Stimulated activated naive CD8-positive, alpha-beta T cell treated with anti-CD3 and anti-CD28 coated beads, Interleukin-15, Interleukin-2, amounts not matched to agents 100 U/mL and 50 U/mL, for 24 hours (primary cell): ENCODE results near the gene PEX3.
A peak's percentile ranks its signal among the peaks of the same experiment; 100 is the strongest.
"Not testable (repeated sequence)": the region's sequence is repeated elsewhere in the genome, so short reads cannot be mapped to it uniquely, and the experiment has no call there.

Experiments
- ATAC-seq: fragments of 150-1000 bp; cut with Tn5 transposase; one replicate; pipeline ENCODE4 v1.10.0; 2021
- DNase-seq: peaks from one replicate; pipeline ENCODE4 v3.0.0; 2021

Gene PEX3

DNA sequence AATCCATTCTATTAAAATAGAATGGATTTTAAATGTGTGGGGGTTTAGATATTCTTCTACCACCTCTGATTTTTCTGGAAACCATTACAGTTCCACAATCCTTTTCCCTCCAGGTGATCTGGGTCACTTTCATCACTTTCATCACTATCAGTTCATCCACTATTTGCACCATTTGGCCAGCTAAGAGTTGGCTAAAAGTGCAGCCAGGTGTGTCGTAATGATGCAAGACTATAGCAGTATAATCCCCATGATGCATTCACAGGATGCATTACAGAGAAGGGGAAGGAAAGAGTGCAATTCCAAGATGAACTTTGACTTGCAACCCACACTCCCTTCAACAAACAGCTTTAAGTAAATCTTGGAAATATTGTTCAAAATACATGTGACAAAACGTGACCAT is 56.0 kb downstream of the PEX3 start:
- ATAC-seq (no peak), DNase-seq (no peak)

DNA sequence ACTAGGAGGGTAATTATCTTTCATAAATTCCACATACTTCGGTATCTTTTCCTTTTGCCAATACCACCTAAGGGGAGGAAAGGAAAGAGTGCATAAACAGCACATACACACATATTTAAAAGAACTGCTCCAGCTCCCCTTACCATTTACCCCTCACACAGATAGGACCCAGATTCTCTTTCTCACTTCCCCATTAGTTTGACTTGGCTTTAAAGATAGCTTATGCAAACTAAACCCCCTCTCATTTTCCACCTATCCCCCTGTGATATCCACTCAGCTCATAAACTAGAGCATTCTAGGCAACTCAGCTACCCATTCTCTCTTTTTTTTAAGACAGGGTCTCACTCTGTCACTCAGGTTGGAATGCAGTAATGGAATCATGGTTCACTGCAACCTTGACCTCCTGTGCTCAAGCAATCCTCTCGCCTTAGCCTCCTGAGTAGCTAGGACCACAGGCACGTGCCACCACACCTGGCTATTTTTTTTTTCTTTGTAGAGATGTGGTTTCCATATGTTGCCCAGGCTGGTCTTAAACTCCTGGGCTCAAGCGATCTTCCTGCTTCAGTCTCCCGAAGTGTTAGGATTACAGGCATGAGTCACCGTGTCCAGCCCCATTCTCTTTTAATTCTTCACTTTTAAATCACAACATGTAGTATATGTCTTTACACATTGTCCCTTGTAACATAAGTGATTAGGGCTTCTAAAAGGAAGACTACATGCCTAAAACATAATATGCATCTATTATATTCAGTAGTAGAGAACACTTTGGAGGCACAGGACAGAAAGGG is 56.9 kb downstream of the PEX3 start:
- no peak for DNase-seq
- no peak for ATAC-seq

DNA sequence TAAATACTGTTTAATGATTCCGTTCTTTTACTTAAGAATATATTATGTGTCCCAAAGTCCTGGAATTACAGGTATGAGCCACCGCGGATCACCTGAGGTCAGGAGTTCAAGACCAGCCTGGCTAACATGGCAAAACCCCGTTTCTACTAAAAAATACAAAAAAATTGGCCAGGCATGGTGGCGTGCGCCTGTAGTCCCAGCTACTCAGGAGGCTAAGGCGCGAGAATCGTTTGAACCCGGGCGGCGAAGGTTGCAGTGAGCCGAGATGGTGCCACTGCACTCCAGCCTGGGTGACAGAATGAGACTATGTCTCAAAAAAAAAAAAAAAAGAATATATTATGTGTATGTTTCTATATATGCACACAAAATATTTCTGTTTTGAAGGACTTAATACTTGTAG is 59.7 kb downstream of the PEX3 start:
- not testable (repeated sequence) for ATAC-seq, DNase-seq

DNA sequence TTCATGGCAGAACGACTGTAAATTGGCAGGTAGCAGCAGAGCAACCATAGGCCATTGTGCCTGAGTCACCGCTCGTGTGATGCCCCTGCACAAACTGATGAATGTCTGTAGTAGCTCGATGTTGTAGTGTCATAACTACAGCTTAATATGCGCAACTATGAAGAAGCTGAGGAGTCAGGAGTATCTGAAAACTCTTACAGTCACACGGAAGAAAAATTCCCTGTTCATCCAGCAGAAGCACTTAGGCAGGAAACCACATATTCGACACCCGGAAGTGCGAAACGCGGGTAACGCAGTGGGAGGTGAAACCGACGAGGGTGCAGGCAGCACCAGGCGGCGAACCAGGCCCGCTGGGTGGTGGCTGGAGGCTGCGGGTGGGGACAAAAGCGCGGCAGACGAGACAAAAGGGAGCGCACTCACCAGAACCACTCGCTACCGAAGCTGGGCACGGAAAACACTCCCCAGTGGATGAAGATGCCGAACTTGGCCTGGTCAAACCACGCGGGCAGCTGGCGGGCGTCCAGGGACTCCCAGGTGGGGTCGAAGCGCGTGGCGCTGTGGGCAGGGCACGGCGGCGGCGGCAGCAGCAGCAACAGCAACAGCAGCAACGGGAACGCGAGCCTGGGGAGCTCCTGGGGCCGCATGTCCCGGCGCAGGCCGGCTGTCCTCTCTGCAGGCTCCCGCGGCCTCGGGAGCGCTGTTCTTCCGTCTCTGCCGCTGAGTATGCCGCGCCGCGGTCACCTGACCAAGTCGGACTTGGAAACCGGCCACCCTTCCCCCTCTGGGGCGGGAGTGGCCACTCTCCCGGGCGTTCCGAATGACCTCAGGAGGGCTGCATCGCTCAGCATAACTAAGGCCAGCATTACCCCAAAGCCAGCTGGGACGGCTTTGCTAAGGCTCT is 60.6 kb downstream of the PEX3 start, which contains the start of gene FUCA2:
Gene FUCA2, minus strand, starts transcription at position 730 of the 901 bp plus-strand sequence. Its CDS starts 86 bp downstream, at position 644.
- DNase-seq = peak; percentile 72
- ATAC-seq = peak; percentile 83

DNA sequence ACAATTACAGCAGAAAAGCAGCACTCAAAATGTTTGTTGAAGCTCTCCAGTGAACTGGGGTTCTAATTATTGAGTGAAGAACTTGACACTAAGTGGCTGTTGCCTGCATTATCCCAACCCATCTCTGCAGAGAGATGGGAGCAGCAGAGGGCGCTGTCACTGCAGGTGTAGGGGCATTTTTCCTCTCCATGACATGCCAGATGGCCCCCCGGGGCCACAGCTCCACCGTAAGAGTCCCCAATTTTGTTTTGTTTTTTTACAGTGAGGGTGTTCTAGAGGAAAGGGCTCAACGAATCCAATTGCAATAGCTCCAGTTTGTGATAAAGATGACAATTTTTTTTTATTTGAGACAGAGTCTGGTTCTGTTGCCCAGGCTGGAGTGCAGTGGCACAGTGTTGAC is 62.8 kb downstream of the PEX3 start:
- ATAC-seq (no peak), DNase-seq (peak; percentile 54)

DNA sequence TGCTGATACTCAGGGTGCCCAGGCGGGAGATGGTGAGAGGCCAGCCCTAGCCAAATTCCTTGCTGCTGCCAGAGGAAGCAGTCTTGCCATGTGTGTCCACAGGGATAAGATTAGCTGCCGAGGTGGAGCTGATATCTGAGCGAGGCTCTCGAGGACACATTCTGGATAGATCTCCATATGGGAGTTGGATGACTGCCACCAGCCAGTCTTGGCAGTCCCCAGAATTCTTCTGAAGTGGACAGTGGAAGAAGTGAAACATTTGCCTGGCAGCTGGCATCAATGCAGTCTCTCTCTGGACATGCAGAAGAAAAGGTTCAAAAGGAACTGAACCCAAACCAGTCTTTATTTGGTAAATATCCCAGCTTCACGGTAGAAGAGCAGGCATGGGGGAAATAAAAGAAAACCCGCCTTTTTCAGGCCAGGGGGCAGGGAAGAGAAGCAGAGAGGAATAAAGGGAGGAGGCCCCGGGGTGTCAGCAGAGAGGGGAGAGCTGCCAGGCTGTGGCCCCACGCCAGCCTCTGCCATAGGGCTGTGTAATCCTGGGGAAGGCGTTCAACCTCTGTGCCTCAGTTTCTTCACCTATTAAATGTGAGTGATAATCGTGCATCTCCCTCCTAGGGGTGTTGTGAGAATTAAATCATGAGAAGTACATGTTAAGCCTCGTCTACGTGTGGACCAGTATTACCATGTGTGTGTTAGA is 64.6 kb downstream of the PEX3 start:
- DNase-seq (no peak), ATAC-seq (no peak)

DNA sequence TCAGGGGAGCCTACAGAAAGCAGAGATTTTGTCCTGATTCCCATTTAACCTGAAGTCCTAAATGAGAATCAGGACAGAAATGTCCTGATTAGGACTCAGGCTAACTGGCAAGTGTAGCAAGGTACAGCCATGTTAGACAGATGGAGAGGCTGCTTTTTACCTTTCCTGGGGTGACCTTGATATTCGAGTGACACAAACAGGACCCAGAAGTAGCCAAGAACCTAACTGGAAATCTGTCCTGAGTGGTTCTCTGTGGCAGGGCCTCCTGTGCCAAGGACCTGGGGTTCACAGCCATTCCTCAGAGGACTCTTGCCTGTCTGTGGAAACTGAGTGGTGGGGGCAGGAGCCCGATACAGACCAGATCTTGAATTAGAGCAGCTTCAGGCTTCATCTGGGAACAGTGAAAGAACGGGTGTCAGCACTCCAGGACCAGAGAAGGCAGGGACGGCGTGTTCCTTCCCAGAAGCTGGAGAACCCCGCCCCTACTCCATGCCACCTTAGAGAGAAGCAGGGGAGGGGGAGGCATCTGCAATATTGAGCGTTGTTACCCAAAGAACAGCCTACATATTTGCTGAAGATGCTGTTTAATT is 65.3 kb downstream of the PEX3 start:
- no peak for DNase-seq

DNA sequence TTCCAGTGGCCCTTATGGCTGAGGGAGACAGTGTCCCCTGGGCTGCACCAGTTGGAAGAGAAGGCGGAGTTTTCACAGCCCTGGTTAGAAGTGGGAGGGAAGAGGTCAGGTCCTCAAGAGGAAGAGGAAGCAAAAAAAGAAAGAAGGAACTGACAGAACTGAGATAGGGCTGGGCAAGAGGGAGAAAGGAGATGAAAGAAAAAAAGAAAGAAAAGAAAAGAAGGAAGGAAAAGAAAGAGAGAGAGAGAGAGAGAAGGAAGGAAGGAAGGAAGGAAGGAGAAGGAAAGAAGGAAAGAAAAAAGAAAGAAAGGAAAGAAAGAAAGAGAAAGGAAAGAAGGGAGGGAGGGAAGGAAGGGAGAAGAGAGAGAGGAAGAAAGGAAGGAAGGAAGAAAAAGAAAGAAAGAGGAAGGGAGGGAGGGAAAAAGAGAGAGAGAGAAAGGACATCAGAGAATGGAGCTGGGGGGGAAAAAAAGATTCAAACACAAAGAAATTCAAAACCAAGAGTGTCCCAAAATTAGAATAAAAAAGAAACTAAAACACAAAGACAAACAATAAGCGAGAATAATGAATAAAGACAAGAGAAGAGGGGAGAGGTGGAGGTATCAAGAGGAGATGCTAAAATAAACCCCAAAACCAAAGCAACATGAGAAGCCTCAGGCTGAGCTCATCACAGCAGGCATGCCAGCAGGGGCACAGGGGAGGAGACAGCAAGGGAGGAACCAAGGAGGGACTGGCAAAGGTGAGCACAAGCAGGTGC is 66.3 kb downstream of the PEX3 start:
- DNase-seq = no peak
- no peak for ATAC-seq

More for the DNA sequence above, 65.3 kb downstream of the PEX3 start:
- ATAC-seq = no peak

DNA sequence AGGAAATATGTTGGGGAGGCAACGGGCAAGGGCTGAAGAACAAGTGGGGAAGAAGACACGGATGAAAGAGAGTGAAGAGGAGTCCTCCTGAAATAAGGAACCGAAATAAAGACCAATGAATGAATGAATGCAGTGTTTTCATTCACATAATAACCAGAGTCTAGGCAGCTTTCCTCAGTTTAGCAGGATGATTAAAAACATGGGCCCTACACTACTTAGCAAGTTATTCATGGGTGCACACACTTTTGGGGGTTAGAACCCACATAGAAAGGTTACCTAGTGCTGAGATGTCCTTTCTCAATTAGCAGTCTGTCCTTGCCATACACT is 66.8 kb downstream of the PEX3 start:
- DNase-seq (no peak), ATAC-seq (no peak)

DNA sequence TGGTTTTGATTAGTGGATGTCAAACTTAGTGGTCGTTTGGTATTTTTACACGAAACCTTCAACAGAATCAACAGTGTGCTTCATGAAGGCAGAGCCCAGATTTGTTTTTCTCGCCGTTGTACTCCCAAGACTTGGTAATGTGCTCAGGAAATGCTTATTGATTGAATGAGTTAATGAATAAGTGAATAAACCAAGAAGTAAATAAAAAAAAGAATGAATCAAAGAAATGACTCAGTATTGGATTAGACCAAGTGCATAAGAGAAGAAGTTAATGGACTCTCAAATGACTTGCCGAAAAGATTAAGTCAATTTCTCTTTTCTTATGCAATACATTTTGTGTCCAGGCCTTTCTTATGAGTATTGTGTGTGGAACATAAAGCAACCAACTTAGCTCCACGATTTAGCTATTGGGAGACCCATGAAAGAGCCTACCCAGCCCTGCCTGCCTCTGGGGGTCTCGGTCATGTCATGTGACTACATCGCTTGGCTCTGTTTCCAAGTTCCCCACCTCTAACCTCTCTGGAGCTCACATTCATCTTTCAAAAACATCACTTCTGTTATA is 71.5 kb downstream of the PEX3 start:
- no peak for ATAC-seq

DNA sequence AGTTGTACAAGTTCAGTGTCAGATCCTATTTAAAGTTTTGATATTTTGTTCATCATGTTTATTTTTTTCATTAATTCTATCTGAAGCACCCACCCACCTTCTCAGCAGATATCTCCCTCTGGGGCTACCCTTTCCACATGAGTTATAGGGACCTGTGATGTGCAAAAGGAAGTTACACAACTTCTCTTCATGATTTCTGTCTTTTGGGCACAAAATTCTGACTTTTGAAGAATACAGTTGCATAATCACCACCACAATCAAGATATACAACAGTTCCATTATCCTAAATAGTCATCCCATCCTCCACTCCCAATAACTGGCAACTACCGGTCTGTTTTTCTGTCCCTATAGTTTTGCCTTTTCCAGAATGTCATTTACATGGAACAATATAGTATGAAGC is 74.8 kb downstream of the PEX3 start:
- ATAC-seq = no peak

More for the DNA sequence above, 71.5 kb downstream of the PEX3 start:
- DNase-seq = no peak

DNA sequence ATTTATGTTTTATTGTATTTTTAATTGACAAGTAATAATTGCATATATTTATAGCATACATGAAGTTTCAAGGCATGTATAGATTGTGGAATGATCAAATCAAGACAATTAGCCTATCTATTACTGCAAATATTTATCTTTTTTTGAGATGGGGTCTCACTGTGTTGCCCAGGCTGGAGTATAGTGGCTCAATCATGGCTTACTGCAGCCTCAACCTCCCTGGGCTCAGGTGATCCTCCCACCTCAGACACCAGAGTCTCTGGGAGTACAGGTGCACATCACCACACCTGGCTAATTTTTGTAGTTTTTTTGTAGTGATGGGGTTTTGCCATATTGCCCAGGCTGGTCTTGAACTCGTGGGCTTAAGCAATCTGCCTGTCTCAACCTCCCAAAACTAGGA is 77.1 kb downstream of the PEX3 start:
- ATAC-seq (no peak), DNase-seq (no peak)

More for the DNA sequence above, 74.8 kb downstream of the PEX3 start:
- no peak for DNase-seq

DNA sequence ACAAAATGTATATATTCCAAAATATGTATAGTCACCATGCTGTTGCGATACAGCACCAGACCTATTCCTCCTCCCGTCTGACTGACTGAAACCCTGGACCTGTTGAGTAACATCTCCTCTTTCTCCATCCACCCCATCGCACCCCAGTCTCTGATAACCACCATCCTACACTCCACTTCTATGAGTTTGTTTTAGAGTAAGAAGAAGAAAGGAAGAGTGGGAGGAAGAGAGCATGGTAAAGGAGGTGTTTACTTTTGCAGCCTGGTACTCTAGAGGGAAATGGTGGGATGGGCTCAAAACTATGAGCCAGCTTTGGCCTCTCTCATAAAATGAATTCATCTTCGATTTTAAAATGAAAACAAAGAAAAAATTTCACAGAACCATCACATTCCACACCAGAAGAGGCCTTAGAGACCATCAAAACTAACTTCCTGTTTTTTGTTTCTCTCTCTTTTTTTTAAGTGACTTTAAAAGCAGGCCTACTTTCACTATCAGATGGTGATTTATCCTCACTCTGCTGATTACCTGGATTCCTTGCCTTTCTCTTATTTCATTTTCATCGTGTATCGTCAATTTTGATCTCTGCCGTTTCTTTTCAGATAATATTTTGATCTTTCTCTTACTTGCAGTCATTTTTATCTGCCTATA is 77.7 kb downstream of the PEX3 start:
- ATAC-seq (no peak), DNase-seq (no peak)

DNA sequence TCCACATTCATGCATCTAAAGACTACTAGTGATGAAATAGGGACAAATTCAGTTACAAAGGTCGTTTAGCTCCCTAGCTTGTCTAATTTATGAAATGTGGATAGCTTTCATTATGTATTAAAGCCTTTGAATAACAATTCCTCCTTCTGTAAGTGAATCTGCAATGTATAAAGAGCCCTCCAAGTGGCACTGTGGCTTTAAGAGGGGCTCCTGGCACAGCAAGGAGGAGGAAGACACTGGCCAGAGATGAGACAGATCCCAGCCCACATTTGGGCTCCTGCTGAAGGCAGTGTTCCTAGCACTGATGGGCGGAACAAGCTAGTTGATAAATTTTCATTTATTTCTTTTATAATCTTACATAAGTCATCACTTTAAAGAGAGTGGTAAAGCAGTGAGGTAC is 78.5 kb downstream of the PEX3 start:
- DNase-seq (no peak), ATAC-seq (no peak)

DNA sequence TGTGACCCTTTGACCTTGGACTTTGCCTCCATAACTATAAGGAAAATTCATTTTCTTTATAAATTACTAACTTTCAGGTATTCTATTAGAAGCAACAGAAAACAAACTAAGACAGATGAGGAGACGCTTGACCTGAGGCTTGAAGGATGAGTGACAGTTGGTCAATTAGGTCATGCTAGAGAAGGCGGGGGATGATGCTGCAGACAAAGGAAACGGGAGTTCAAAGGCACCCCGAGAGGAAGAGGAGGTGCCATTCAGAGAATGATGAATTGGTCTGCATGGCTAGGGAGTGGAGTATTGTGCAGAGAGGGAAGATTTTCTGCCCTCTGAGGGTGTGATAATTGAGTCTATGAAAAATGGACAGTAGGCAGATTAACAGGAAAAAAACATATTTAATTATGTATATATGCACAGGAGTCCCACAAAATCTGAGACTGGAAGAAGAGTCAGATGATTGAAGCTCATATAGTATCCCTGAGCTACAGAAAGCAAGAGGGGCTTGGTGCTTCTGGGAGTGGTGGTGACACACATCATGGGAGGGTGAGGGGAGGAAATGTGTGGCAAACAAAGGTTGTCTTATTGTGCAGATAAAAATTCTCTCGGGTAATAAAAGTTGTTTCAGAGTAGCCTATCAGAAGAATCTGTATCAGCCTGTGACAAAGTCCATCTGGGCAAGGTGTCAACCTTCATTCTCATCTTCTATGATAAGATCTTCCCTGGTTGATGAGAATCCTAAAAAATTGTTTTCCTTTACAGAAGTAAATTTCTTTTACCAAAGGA is 81.3 kb downstream of the PEX3 start:
- no peak for ATAC-seq
- DNase-seq = no peak

DNA sequence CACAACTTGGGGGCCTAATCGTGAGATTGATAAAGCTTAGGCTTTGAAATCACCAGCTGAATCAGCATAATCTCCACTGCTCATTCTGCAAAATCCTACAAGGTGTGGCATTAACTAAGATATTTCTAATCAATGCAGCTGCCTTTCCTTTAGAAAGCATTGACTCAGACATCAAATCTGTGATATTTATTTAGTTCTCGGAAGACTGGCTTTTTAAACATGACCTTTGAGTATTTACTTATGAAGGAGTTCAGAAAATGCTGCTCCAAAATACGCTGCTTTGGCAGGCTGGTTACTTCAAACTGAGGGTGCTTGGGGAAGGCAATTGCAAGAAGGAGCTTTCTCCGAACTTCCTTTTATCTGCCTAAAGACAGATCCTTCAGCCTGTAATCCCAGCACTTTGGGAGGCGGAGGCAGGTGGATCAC is 84.6 kb downstream of the PEX3 start:
- no peak for ATAC-seq
- no peak for DNase-seq

DNA sequence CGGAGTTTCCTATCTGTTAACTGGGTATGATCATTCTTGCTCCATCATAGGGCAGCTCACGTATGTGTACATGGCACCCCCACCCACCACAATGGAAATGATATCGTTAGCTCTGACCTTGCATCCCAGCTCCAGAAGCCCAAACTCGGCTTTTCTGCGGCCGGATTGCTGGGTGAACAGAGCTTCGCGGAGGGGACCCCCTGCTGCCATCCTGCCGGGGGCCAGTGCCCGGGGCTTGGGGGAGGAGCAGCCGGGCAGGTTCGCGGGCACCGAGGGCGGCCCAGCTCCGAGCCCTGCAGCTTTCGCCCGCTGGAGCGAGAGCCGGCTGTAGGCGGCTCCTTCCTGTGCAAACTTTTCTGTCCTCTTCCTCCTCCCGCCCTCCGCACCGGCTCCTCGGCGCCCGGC is 85.9 kb downstream of the PEX3 start:
- ATAC-seq (peak; percentile 74), DNase-seq (peak; percentile 66)

DNA sequence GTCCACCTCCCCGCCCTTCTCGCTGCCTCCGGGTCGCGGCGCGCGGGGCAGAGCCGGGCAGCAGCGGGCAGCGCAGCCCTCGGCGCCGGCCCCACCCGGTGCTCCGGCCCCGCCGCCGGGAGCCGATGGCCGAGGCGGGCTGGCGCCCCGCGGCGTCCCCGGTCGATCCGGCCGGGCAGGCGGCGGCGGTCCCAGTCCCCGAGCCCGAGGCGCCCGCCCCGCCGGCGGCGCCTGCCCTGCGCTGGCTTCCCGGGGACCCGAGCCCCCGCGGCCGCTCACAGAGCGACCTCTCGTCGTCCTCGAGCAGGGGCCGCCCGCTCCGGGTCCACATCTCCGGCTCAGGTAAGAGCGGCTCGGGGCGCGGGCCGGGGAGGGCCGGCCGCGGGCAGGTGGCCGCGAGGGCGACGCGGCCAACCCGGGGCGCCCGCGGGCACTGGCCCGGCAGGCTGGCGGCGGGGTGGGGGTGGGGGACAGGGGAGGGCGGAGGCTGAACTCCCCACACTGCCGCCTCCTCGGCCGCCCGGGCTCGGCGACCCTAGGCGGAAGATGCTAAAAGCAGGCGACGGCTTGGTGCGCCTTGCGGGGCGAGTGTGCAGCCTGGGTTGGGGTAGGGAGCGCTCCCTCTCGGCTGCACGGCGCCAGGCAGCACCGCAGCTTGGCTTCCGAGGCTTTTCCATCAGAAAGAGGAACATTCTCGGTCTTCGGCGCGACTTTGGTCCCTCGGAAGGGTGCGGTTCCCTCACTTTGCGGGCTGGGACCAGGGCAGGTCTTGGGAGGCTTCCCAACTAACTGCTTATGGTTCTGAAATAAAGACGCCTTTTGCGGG is 86.5 kb downstream of the PEX3 start:
- DNase-seq = peak; percentile 68
- ATAC-seq = peak; percentile 79

DNA sequence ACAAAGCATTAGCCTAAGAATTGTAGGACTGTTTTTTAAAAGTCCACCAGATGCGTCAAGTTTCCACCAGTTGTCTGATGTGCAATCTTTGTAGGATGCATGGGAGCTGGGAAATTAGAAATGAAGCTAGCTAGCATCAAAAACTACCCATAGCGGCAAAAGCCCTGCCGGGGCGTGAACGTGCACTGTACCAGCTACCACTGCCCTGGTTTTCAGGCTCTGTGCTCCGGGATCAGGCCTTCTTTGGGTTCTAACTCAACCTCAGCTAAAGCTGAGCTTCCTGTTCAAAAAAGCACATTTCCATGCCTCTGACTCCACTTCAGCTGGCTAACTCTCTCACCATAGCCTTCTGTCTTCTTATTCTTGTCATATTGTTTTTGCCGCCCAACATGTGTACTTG is 87.8 kb downstream of the PEX3 start:
- DNase-seq = no peak

More for the DNA sequence above, 87.8 kb downstream of the PEX3 start:
- ATAC-seq = no peak
